Esophagus squamous epithelium (tissue), 5 donors: ENCODE results near the gene TRIM29. TPM values are rescaled to one million over a fixed set of nuclear protein-coding genes. Genes with fewer than 3 reads are reported as not detected.

Experiments
- DNase-seq: peaks from one replicate; lab custom pipeline; 2025; lab: John Stamatoyannopoulos, UW
- H3K27ac ChIP-seq, 4 donors: fragments of 200-600 bp; sonication (generic); one replicate each; pipeline ENCODE4 v1.5.1; 2016 to 2019; ENCODE audit warnings: mild to moderate bottlenecking in 1 of 4
- H3K27me3 ChIP-seq, 4 donors: fragments of 200-600 bp; sonication (generic); 1 replicate in 3 of 4; 2 replicates in 1 of 4; pipeline versions ENCODE4 v1.5.1 to v1.6.0; 2017 to 2021; ENCODE audit warnings: antibody characterized with exemption in 1 of 4
- H3K36me3 ChIP-seq, 3 donors: fragments of 200-600 bp; sonication (generic); one replicate each; pipeline ENCODE4 v1.5.1; 2016 to 2019
- H3K4me1 ChIP-seq, 3 donors: fragments of 200-600 bp; sonication (generic); one replicate each; pipeline ENCODE4 v1.5.1; 2017 to 2019
- H3K4me3 ChIP-seq, 4 donors: fragments of 200-600 bp; sonication (generic); 1 replicate in 3 of 4; 2 replicates in 1 of 4; pipeline ENCODE4 v1.5.1; 2016 to 2019; ENCODE audit warnings: mild to moderate bottlenecking in 2 of 4, moderate library complexity in 1 of 4
- H3K9me3 ChIP-seq, 3 donors: fragments of 200-600 bp; sonication (generic); one replicate each; pipeline ENCODE4 v1.5.1; 2016 to 2019
- POLR2A ChIP-seq, 4 donors: fragments of 450-650 bp; IDR thresholded peaks; one replicate each; pipeline ENCODE4 v1.6.1; 2017; ENCODE audit warnings: antibody characterized with exemption in 4 of 4, mild to moderate bottlenecking in 4 of 4, moderate library complexity in 3 of 4
- WGBS, 2 donors: methylation state at CpG; one replicate each; pipeline ENCODE4 v1.1.5; 2018; 5-methylcytosine and 5-hydroxymethylcytosine counted together
- intact Hi-C: fragments of 100-400 bp; cut with DNase I; formaldehyde crosslinking; loops from one replicate; pipeline ENCODE4 v1.15.0; 2022
- total RNA-seq, 4 donors: library from RNA; depleted of rRNA; stranded (reverse); fragments of >200 nt; gene quantifications; one replicate each; pipeline ENCODE4 v1.1.0, GENCODE V29; 2016
- TF ChIP-seq, protein P1 (sequence below), 6 experiments: fragments of 450-650 bp in 4 of 6; fragments of 200-600 bp in 2 of 6; sonication (generic) in 2 of 6; IDR thresholded peaks; one replicate each; pipeline ENCODE4 v1.5.1; 2016 to 2019; ENCODE audit warnings: antibody characterized with exemption in 6 of 6, mild to moderate bottlenecking in 4 of 6, moderate library complexity in 4 of 6
- donor health status: DM: yes; HTN: yes; CAD: no.

The TRIM29 gene
- total RNA-seq, 4 donors from 2014 or later: 691 to 1,472 (median 816) TPM

DNA sequence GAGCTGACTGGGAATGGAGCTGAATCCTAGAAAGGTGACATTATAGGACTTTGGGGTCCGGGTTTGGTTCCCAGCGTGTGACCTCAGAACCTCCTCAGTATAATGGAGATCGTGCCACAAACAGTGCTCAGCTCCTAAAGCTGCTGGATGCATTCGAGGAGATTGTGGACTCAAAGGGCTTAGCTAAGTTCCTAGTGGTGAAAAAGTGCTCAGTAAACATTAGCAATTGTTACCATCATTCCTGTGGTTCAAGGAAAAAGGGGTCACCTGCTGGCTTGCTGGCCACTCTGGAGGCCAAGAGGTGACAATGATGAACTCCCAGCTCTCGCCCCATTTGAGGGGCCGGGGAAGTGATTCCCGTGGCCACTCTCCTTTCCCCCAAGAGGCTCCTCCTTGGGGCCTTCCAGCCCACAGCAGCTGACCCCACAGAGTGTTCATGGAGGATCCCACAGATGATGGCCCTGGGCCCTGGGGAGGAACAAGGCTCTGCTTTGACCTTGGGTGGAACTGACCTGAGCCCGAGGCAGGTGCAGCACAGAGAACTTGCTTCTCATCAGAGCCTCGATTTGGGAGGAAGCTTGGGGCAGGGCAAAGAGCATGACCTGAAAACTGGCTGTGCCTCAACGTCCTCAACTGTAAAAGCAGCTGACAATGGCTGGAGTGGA lies 40.1 kb downstream of the TRIM29 start:
- Histone ChIP-seq H3K27me3 (peaks cover 0 to 54% (median 0%) of the 10 kb centered on the region in 4 donors), H3K9me3 (no peaks in the 10 kb centered on the region), H3K27ac (no peak overlapping the region), H3K4me1 (no peaks in the 10 kb centered on the region), H3K36me3 (no peaks in the 10 kb centered on the region), H3K4me3 (no peak overlapping the region)
- DNase-seq: no peak
- TF ChIP-seq, protein P1, sequence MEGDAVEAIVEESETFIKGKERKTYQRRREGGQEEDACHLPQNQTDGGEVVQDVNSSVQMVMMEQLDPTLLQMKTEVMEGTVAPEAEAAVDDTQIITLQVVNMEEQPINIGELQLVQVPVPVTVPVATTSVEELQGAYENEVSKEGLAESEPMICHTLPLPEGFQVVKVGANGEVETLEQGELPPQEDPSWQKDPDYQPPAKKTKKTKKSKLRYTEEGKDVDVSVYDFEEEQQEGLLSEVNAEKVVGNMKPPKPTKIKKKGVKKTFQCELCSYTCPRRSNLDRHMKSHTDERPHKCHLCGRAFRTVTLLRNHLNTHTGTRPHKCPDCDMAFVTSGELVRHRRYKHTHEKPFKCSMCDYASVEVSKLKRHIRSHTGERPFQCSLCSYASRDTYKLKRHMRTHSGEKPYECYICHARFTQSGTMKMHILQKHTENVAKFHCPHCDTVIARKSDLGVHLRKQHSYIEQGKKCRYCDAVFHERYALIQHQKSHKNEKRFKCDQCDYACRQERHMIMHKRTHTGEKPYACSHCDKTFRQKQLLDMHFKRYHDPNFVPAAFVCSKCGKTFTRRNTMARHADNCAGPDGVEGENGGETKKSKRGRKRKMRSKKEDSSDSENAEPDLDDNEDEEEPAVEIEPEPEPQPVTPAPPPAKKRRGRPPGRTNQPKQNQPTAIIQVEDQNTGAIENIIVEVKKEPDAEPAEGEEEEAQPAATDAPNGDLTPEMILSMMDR (IDR thresholded peaks at IDR 0.05): no peak
- TF ChIP-seq POLR2A (IDR thresholded peaks at IDR 0.05): no peak
- intact Hi-C loops: no loop called here
- 56 to 72% methylated on average over 4 to 6 of the region's 10 CpGs for WGBS, 2 donors

DNA sequence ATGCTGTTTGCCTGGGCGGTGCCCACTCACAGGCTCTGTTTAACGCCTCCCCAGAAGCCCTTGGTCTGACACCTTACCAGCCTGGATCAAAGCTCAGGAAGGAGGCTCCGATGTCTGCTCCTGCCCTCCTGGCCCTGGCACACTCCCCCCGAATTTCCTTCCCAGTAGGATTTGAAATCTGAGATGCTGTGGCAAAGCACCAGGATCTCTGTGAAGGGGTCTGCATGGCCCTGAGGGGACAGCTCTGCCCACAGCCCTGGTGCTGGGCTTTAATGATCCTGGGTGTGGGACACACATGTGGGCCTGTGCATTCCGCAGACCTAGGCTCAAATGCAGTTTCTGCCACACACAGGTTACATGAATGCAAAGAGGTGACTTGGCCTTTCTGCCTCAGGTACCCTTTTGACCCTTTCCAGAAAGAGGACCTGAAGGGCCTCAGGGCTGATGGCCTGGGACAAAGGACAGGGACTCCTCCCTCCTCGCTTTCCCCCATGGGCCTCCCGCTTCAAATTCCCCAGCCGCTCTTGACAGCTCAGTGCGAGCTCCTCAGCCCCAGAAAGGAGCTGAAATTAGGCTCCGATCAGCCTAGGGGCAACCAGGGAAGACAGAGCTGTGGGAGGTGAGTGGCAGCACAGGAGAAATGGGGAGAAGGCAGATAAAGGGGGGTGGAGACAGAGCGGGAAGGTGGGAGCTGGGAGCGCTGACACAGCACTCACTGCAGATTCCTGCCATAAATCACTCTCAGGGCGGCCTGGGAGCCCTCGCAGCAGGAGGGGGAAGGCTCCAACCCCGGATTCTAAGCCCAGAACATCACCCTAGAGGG lies 41.3 kb downstream of the TRIM29 start:
- DNase-seq: no peak
- Histone ChIP-seq H3K27ac (no peak overlapping the region), H3K36me3 (no peaks in the 10 kb centered on the region), H3K27me3 (peaks cover 0 to 46% (median 0%) of the 10 kb centered on the region in 4 donors), H3K9me3 (no peaks in the 10 kb centered on the region), H3K4me3 (no peak overlapping the region), H3K4me1 (no peaks in the 10 kb centered on the region)
- intact Hi-C loops: no loop called here
- 54 to 70% methylated on average over 6 to 7 of the region's 15 CpGs for WGBS, 2 donors
- TF ChIP-seq POLR2A (IDR thresholded peaks at IDR 0.05): no peak
- TF ChIP-seq, protein P1 (IDR thresholded peaks at IDR 0.05): no peak

DNA sequence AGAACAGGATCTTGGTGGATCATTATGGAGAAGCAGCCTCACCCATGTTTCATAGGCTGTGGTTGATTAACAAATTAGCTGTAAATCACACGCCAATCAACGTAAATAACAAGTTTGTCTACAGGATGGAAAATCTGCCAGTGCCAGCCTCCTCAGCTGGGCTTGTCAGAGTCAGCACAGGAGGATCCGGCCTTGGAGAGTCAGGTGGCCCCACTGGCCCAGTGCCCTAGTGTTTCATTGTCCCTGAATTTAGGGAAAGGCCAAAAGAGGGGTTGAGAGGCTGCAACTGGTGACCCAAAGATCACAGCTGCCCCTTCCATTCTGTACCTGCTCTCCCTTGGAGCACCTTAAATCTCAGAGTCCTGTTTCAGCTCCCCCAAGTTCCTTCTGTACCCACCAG lies 42.4 kb downstream of the TRIM29 start:
- intact Hi-C loops: no loop called here
- no peak overlapping the region for H3K27ac ChIP-seq
- DNase-seq: no peak
- H3K36me3 ChIP-seq: no peaks in the 10 kb centered on the region
- 46 to 66% methylated on average over 3 of the region's 3 CpGs for WGBS, 2 donors
- H3K9me3 ChIP-seq: no peaks in the 10 kb centered on the region
- peaks cover 0 to 9% (median 0%) of the 10 kb centered on the region in 3 donors for H3K4me1 ChIP-seq
- H3K4me3 ChIP-seq: no peak overlapping the region
- peaks cover 0 to 39% (median 0%) of the 10 kb centered on the region in 4 donors for H3K27me3 ChIP-seq
- TF ChIP-seq, protein P1 (IDR thresholded peaks at IDR 0.05): no peak
- no peak for TF ChIP-seq POLR2A (IDR thresholded peaks at IDR 0.05)

DNA sequence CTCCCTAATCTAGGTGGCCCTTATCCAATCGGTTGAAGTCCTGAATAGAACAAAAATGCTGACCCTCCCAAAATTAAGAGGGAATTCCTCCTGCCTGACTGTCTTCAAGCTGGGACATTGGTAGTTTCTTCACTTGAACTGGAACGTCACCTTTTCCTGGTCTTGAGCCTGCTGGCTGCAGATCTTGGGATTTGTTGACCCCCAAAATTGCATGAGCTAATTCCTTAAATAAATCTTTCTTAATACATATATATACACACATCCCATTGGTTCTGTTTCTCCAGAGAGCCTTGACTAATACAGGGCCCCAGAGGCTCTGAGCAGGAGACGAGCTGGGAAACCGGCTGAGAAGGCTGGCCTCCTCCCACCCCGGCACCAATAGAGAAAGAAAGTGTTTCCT lies 46.2 kb downstream of the TRIM29 start:
- Histone ChIP-seq H3K9me3 (no peaks in the 10 kb centered on the region), H3K27ac (no peak overlapping the region), H3K4me1 (peaks cover 0 to 16% (median 0%) of the 10 kb centered on the region in 3 donors), H3K36me3 (no peaks in the 10 kb centered on the region), H3K27me3 (peaks cover 0 to 16% (median 0%) of the 10 kb centered on the region in 4 donors), H3K4me3 (no peak overlapping the region)
- intact Hi-C loops: no loop called here
- WGBS, 2 donors: 53 to 86% methylated on average over 5 of the region's 5 CpGs
- TF ChIP-seq POLR2A (IDR thresholded peaks at IDR 0.05): no peak
- TF ChIP-seq, protein P1 (IDR thresholded peaks at IDR 0.05): no peak
- DNase-seq: no peak

DNA sequence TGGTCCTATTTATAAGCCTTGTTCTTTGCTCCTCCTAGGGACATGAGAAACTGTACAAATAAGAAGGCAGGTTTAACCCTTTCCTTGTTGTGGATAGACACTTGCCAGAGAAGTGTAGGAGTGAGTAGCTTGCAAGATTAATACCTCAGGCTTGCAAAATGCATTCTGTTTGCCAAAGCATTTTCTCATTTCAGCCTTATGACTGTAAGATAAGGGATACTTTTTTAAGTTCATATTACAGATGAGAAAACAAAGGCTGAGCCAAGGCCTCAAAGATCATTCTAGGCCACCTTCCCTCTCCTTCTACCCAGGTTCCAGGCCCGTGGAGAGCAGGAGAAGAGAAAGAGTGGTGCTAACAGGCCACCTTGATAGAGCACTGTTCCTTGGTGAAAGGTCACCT lies 46.8 kb downstream of the TRIM29 start:
- Histone ChIP-seq H3K27me3 (peaks cover 0 to 11% (median 0%) of the 10 kb centered on the region in 4 donors), H3K4me3 (no peak overlapping the region), H3K27ac (no peak overlapping the region), H3K9me3 (no peaks in the 10 kb centered on the region), H3K36me3 (no peaks in the 10 kb centered on the region), H3K4me1 (peaks cover 0 to 16% (median 0%) of the 10 kb centered on the region in 3 donors)
- DNase-seq: no peak
- intact Hi-C loops: no loop called here
- 63% methylated on average over 1 of the region's 1 CpG for WGBS, 2 donors
- TF ChIP-seq, protein P1 (IDR thresholded peaks at IDR 0.05): no peak
- TF ChIP-seq POLR2A (IDR thresholded peaks at IDR 0.05): no peak
